Suprapubic skin (tissue), 4 donors: Measurements from ENCODE around the gene RPL28.

Source experiments
- POLR2A ChIP-seq, 2 donors: fragments of 450-650 bp; IDR thresholded peaks; one replicate each; pipeline ENCODE4 v1.6.1; 2017; ENCODE audit warnings: antibody characterized with exemption in 2 of 2, mild to moderate bottlenecking in 2 of 2, moderate library complexity in 2 of 2
- POLR2AphosphoS5 ChIP-seq, 3 donors: sonication (generic); formaldehyde crosslinking; IDR thresholded peaks; one replicate each; pipeline ENCODE4 v1.6.1; 2017; ENCODE audit warnings: antibody characterized with exemption in 3 of 3
- TF ChIP-seq, protein P1 (sequence below), 2 donors: fragments of 200-600 bp in 1 of 2; fragments of 450-650 bp in 1 of 2; sonication (generic) in 1 of 2; IDR thresholded peaks; one replicate each; pipeline ENCODE4 v1.5.1; 2016 to 2019; ENCODE audit warnings: antibody characterized with exemption in 2 of 2, mild to moderate bottlenecking in 1 of 2, moderate library complexity in 1 of 2

DNA sequence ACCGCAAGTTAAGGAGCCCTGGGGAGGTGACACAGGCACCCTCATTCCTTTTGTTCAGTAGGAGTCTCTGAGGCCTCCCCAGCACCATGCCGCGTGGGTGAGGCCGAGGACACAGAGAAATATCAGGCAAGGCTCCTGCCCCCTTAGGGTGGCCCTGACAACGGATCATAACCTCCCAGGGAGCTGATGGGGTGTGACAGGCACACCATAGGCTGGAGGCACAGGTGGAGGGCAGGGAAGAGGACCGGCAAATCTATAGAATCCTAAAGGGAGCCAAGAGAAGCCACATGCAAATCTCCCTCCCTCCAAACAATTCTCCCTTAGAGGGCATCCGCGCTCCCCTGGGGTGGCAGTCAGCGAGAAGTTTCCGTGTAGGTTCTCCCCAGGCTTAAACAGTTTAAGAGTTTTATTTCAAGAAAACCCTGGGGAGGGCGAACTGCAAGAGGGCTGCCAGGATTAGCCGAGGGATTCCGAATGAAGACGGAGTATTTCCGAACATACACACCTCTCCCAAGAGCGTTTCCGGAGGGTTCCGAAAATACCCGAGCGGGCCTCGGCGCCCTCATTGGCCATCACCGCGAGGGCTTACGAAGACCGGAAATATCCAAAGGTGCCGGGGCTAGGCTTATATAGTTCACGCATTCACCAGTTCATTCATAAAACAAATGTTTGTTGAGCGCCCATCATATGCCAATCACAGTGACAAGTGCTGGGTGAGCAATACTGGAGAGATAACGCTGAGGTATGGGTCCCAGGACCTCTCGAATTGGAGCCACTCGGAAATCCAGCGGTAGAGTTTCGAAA, 610 bp upstream of the RPL28 start:
- TF ChIP-seq, protein P1, sequence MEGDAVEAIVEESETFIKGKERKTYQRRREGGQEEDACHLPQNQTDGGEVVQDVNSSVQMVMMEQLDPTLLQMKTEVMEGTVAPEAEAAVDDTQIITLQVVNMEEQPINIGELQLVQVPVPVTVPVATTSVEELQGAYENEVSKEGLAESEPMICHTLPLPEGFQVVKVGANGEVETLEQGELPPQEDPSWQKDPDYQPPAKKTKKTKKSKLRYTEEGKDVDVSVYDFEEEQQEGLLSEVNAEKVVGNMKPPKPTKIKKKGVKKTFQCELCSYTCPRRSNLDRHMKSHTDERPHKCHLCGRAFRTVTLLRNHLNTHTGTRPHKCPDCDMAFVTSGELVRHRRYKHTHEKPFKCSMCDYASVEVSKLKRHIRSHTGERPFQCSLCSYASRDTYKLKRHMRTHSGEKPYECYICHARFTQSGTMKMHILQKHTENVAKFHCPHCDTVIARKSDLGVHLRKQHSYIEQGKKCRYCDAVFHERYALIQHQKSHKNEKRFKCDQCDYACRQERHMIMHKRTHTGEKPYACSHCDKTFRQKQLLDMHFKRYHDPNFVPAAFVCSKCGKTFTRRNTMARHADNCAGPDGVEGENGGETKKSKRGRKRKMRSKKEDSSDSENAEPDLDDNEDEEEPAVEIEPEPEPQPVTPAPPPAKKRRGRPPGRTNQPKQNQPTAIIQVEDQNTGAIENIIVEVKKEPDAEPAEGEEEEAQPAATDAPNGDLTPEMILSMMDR (IDR thresholded peaks at IDR 0.05): no peak
- TF ChIP-seq POLR2AphosphoS5 (IDR thresholded peaks at IDR 0.05): no peak
- no peak for TF ChIP-seq POLR2A (IDR thresholded peaks at IDR 0.05)
